ENCODE results near the gene LINGO4. TPM values are rescaled to one million over a fixed set of nuclear protein-coding genes. Genes with fewer than 3 reads are reported as not detected.

The LINGO4 gene
- total and polyA plus RNA-seq, 2 of the 13 experiments (the other 11 are each of a cell fraction or from before 2014, with no cell fraction given): 0.02 to 0.05 TPM

- no peak for TF ChIP-seq ZBTB39 (CRISPR knock-in tag; IDR thresholded peaks at IDR 0.05)
- TF ChIP-seq CAMTA2 (CRISPR knock-in tag; IDR thresholded peaks at IDR 0.05; ENCODE audit: borderline replicate concordance): no peak
- TF ChIP-seq ZFP82 (CRISPR knock-in tag; IDR thresholded peaks at IDR 0.05; ENCODE audit: borderline replicate concordance): peak; percentile 59; the same call in 1 of the 2 replicates
- no peak for TF ChIP-seq ZNF713 (CRISPR knock-in tag; IDR thresholded peaks at IDR 0.05)
- no peak for TF ChIP-seq ZNF10 (CRISPR knock-in tag; IDR thresholded peaks at IDR 0.05; ENCODE audit: borderline replicate concordance, low read depth)
- peak; percentile 72; the same call in 1 of the 2 replicates for TF ChIP-seq ZNF317 (CRISPR knock-in tag; IDR thresholded peaks at IDR 0.05)
- TF ChIP-seq NR0B2 (CRISPR knock-in tag; IDR thresholded peaks at IDR 0.05): 0 out of 2 replicates have a peak, but pooled peaks have one; percentile 24
- no peak for TF ChIP-seq HOMEZ (CRISPR knock-in tag; IDR thresholded peaks at IDR 0.05; ENCODE audit: low read depth)
- TF ChIP-seq ZNF605 (CRISPR knock-in tag; IDR thresholded peaks at IDR 0.05): peak; percentile 64; the same call in 1 of the 2 replicates
- peak; percentile 76; the same call in 1 of the 2 replicates for TF ChIP-seq HOXD1 (CRISPR knock-in tag; IDR thresholded peaks at IDR 0.05)
- TF ChIP-seq ZNF281 (CRISPR knock-in tag; IDR thresholded peaks at IDR 0.05; ENCODE audit: borderline replicate concordance): 0 out of 2 replicates have a peak, but pooled peaks have one; percentile 28
- no peak for TF ChIP-seq MTA1 (CRISPR knock-in tag; IDR thresholded peaks at IDR 0.05; ENCODE audit: borderline replicate concordance)
- no peak; the same call in 1 of the 2 replicates for TF ChIP-seq ZFAT (CRISPR knock-in tag; conservative IDR thresholded peaks at IDR 0.05)
- TF ChIP-seq ZNF709 (CRISPR knock-in tag; IDR thresholded peaks at IDR 0.05): no peak
- no peak for TF ChIP-seq FIP1L1 (IDR thresholded peaks at IDR 0.05; ENCODE audit: borderline replicate concordance, insufficient read depth, low read depth, low read length)
- TF ChIP-seq IKZF4 (CRISPR knock-in tag; IDR thresholded peaks at IDR 0.05; ENCODE audit: borderline replicate concordance, low read depth, not compliant biosample characterization): peak; percentile 56
- no peak for TF ChIP-seq ZNF749 (CRISPR knock-in tag; IDR thresholded peaks at IDR 0.05; ENCODE audit: borderline replicate concordance)
- no peak for TF ChIP-seq CERS6 (CRISPR knock-in tag; IDR thresholded peaks at IDR 0.05)
- TF ChIP-seq ZNF33A (CRISPR knock-in tag; IDR thresholded peaks at IDR 0.05; ENCODE audit: borderline replicate concordance): no peak
These were observed 42.0 kb downstream of the LINGO4 start, which contains the start of gene MRPL9 (continued) for GRCh38 chr1:151762941-151763921.

Measured in HepG2 (cell line).